ENCODE measurements around the gene CLCNKB. TPM values are rescaled to one million over a fixed set of nuclear protein-coding genes. Genes with fewer than 3 reads are reported as not detected.

The CLCNKB gene
- total RNA-seq, 4 donors from 2014 or later, result not detected

DNA sequence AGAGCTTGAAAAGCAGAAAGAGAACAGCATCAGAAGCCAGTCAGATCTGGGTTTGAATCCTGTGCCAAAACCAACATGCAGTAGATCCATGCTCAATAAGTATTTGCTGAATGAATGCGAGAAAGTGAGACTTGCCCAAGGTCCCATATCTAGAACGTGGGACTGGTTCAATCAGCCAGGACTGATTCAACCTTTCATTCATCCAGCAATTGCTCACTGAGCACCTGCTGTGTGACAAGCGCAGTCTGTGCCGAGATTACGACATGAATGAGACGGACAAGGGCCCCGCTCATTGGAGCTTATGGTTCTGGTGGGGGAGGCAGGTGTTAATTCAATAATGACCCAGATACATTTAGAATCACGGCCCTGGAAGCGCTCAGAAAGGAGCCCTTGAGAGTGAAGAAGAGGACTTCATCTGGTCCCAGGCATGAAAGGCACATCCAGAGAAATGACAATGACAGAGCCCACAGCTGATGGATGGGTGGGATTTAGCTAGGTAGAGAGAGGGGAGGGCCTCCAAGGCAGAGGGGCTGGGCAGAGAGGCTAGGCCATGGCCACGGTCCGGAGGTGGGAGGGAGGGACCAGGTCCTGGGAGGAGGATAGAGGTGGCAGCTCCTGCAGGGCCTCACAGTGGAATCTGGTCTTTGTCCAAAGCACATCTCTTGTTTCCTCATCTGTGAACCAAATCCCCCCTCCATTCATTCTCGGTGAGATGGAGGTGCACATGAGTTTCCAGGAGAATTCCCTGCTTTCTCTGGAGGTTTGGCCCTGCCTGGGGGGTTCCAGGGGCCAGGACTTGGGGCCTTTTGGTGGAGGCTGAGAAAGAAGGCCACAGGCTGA, 34.0 kb downstream of the CLCNKB start:
- intact Hi-C loops (cut with DNase I; ENCODE audit: low total_unique reads), result loop anchor here (2.0 kb wide), 2 partner anchors 167 to 285 kb away; no protein-coding TSS in a partner anchor
- TF ChIP-seq, protein P1, sequence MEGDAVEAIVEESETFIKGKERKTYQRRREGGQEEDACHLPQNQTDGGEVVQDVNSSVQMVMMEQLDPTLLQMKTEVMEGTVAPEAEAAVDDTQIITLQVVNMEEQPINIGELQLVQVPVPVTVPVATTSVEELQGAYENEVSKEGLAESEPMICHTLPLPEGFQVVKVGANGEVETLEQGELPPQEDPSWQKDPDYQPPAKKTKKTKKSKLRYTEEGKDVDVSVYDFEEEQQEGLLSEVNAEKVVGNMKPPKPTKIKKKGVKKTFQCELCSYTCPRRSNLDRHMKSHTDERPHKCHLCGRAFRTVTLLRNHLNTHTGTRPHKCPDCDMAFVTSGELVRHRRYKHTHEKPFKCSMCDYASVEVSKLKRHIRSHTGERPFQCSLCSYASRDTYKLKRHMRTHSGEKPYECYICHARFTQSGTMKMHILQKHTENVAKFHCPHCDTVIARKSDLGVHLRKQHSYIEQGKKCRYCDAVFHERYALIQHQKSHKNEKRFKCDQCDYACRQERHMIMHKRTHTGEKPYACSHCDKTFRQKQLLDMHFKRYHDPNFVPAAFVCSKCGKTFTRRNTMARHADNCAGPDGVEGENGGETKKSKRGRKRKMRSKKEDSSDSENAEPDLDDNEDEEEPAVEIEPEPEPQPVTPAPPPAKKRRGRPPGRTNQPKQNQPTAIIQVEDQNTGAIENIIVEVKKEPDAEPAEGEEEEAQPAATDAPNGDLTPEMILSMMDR (IDR thresholded peaks at IDR 0.05 in 4 of 5, conservative IDR thresholded peaks at IDR 0.05 in 1 of 5), result no peak
- no peak for TF ChIP-seq POLR2A (IDR thresholded peaks at IDR 0.05)
- Histone ChIP-seq H3K36me3 (no peaks in the 10 kb centered on the region), H3K4me1 (peaks cover 3 to 15% of the 10 kb centered on the region in 2 donors), H3K4me3 (no peak overlapping the region), H3K27ac (no peak overlapping the region), H3K27me3 (peaks cover 5 to 6% (median 5%) of the 10 kb centered on the region in 3 donors), H3K9me3 (no peaks in the 10 kb centered on the region)
- ATAC-seq, result no peak
- in situ Hi-C loops (cut with MboI; ENCODE audit: low sequenced_read_pairs in 4 of 4), result loop anchor here in 3 of 4 donors (5.0 to 25.0 kb wide), 3 partner anchors 107 to 285 kb away; partner anchors contain the start of genes FBXO42 (in 3 of the 3) and SZRD1 (in 3 of the 3)
- no peak for DNase-seq

DNA sequence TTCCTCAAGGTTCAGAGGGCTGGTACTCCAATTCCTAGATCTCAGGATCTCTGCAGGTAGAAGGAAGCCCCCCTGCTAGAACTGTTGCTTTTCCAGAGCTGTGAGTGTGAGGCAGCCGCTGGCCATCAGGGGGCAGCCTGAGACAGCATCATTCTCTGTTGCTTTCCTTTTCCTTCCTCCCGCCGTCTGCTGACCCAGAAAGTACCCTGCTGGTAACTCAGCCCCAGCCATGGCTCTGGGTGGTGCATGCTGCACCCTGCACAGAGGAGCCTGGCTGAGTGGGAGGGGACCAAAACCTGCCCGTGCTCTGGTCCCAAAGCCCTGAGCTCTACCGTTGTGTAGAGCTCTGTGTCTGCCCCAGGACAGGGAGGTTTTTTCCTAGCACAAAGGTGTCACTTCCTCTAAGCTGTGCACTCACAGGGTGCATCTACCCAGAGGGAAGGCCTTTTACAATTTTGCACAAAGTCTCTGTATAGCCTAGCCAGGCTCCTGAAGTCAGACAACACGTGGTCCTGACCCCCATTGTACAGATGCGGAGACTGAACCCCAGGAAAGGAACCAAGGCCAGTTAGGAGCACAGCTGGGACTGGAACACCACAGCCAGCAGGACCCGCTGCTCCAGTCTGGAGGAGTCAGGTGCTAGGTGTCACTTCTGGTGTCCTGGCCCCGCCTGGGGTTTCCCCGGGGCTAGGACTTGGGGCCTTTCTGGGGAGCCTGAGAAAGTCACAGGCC, 35.5 kb downstream of the CLCNKB start:
- peaks cover 3 to 12% of the 10 kb centered on the region in 2 donors for H3K4me1 ChIP-seq

DNA sequence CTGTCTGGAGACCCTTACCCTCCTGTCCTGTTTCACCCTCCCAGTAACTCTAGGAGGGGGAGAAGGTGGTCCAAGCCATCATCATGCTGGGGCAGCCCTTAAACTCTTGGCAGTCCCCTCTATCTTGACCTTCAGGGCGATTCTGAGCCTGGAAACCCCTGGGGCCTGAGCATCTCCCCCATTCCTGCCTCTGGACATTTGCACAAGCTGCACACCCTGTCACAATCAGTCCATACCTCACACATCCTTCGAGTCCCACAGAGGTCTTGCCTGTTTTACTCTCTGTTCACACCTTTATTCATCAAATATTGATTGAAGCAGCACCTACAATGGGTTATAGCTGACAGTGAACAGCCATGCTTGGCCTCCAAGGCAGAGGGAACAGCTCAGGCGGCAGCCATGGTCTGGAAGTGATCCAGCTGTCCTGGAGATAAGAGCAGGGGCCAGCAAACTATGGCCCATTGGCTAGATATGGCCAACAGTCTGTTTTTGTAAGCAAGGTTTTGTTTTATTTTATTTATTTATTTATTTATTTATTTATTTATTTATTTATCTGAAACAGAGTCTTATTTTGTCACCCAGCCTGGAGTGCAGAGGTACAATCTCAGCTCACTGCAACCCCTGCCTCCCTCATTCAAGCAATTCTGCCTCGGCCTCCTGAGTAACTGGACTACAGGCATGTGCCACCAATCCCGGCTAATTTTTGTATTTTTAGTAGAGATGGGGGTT, 37.0 kb downstream of the CLCNKB start:
- no peaks in the 10 kb centered on the region for H3K27me3 ChIP-seq
- intact Hi-C loops (cut with DNase I; ENCODE audit: low total_unique reads) (no loop called here), in situ Hi-C loops (cut with MboI; ENCODE audit: low sequenced_read_pairs in 4 of 4) (loop anchor here (5.0 to 25.0 kb wide), 3 partner anchors 107 to 284 kb away; partner anchors contain the start of genes SZRD1 (in 4 of the 4) and FBXO42 (in 3 of the 4))
- DNase-seq (no peak), ATAC-seq (no peak)
- H3K27ac ChIP-seq, result no peak overlapping the region
- no peak overlapping the region for H3K4me3 ChIP-seq
- TF ChIP-seq, protein P1 (IDR thresholded peaks at IDR 0.05 in 4 of 5, conservative IDR thresholded peaks at IDR 0.05 in 1 of 5), result no peak
- TF ChIP-seq POLR2A (IDR thresholded peaks at IDR 0.05), result no peak
- peaks cover 3 to 14% of the 10 kb centered on the region in 2 donors for H3K4me1 ChIP-seq
- H3K36me3 ChIP-seq, result no peaks in the 10 kb centered on the region
- H3K9me3 ChIP-seq, result no peaks in the 10 kb centered on the region

More for the DNA sequence above, 35.5 kb downstream of the CLCNKB start:
- in situ Hi-C loops (cut with MboI; ENCODE audit: low sequenced_read_pairs in 4 of 4), result loop anchor here in 3 of 4 donors (5.0 to 25.0 kb wide), 3 partner anchors 106 to 283 kb away; partner anchors contain the start of genes FBXO42 (in 3 of the 3) and SZRD1 (in 3 of the 3)
- intact Hi-C loops (cut with DNase I; ENCODE audit: low total_unique reads), result loop anchor here (1.0 to 2.0 kb wide), 3 partner anchors 109 to 284 kb away; no protein-coding TSS in a partner anchor
- no peaks in the 10 kb centered on the region for H3K27me3 ChIP-seq
- no peaks in the 10 kb centered on the region for H3K9me3 ChIP-seq
- peak; percentile 60 to 62 for ATAC-seq
- H3K36me3 ChIP-seq, result no peaks in the 10 kb centered on the region
- peak overlapping the region in 1 of 4 donors; percentile 47 for H3K4me3 ChIP-seq
- DNase-seq, result peak; percentile 39 to 59
- TF ChIP-seq, protein P1 (IDR thresholded peaks at IDR 0.05 in 4 of 5, conservative IDR thresholded peaks at IDR 0.05 in 1 of 5), result peak; percentile 79 to 89 (median 86)
- TF ChIP-seq POLR2A (IDR thresholded peaks at IDR 0.05), result no peak
- no peak overlapping the region for H3K27ac ChIP-seq

DNA sequence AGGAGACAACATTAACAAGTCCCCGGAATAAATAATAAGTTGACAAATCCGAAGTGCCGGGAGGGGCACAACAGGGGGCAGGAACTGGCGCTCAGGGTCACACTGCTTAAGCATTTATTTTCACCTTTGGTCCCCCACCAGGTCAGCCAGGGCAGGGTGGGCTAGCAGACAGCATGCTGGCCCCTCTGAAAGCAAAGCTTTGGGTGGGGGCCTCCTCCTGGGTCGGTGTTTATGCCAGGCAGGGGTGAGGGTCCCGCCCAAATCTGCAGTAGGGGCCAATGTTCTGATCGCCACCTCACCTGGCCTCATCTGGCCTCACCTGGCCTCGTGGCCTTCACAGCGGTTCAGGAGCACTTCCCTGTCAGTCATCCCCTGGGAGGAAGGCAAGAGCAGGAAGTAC, 38.1 kb downstream of the CLCNKB start:
- H3K27ac ChIP-seq, result peak overlapping the region in 2 of 4 donors; percentile 18 to 42
- peaks cover 3 to 15% of the 10 kb centered on the region in 2 donors for H3K4me1 ChIP-seq
- H3K27me3 ChIP-seq, result no peaks in the 10 kb centered on the region
- TF ChIP-seq, protein P1 (IDR thresholded peaks at IDR 0.05 in 4 of 5, conservative IDR thresholded peaks at IDR 0.05 in 1 of 5), result no peak
- no peak for TF ChIP-seq POLR2A (IDR thresholded peaks at IDR 0.05)
- H3K4me3 ChIP-seq, result no peak overlapping the region
- ATAC-seq (no peak), DNase-seq (no peak)
- no peaks in the 10 kb centered on the region for H3K9me3 ChIP-seq
- intact Hi-C loops (cut with DNase I; ENCODE audit: low total_unique reads) (loop anchor here (1.0 kb wide), 1 partner anchor 106 kb away; no protein-coding TSS in a partner anchor), in situ Hi-C loops (cut with MboI; ENCODE audit: low sequenced_read_pairs in 4 of 4) (loop anchor here (5.0 to 25.0 kb wide), 3 partner anchors 106 to 283 kb away; partner anchors contain the start of genes SZRD1 (in 4 of the 4) and FBXO42 (in 3 of the 4))
- no peaks in the 10 kb centered on the region for H3K36me3 ChIP-seq

All from gastrocnemius medialis (tissue), 4 donors.